ENCODE results near the gene RECQL.

DNA sequence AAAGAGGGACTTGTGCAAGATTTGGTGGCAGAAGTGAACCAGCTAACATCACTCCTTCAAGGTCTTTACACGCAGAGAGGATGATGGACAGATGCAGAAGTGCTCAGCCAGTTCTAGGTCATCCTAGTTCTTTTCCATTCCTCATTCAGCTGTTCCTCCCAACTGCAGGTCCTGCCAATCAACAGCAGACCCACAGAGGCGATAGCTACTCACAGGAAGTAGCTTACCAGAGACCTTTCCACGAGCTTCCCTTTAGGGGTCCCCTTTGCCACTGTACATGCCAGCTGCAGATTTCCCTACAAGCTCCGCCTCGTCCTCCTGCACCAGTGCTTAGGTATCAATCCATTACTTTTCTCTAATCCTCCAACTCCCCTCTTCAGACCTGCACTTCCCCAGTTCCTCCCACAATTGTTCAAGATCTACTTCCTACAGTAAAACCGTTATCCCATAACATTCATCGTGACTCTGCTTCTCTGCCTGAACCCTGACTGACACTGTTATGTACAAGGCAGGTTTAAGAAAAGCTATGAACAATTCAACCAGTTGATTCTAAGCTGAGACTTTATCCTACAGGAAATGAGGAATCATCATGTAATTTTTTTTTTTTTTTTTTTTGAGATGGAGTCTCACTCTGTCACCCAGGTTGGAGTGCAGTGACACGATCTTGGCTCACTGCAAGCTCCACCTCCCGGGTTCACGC, 22.5 kb downstream of the RECQL start:
- TF ChIP-seq, protein P1, sequence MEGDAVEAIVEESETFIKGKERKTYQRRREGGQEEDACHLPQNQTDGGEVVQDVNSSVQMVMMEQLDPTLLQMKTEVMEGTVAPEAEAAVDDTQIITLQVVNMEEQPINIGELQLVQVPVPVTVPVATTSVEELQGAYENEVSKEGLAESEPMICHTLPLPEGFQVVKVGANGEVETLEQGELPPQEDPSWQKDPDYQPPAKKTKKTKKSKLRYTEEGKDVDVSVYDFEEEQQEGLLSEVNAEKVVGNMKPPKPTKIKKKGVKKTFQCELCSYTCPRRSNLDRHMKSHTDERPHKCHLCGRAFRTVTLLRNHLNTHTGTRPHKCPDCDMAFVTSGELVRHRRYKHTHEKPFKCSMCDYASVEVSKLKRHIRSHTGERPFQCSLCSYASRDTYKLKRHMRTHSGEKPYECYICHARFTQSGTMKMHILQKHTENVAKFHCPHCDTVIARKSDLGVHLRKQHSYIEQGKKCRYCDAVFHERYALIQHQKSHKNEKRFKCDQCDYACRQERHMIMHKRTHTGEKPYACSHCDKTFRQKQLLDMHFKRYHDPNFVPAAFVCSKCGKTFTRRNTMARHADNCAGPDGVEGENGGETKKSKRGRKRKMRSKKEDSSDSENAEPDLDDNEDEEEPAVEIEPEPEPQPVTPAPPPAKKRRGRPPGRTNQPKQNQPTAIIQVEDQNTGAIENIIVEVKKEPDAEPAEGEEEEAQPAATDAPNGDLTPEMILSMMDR (IDR thresholded peaks at IDR 0.05; ENCODE audit: low read length), result no peak
- no peak for TF ChIP-seq EZH2 (IDR thresholded peaks at IDR 0.05; ENCODE audit: borderline replicate concordance, low read length)
